Iris pigment epithelial cell (primary cell): Measurements from ENCODE around the gene TGFBR3.

Experiments used
- DNase-seq: peaks from one replicate; pipeline ENCODE4 v3.0.0-alpha.2; 2011; ENCODE audit warnings: low read depth

Gene TGFBR3

GRCh38 chr1:91777630-91778300 lies 108.2 kb downstream of the TGFBR3 start:
- no peak for DNase-seq

- DNase-seq = no peak
Observed at GRCh38 chr1:91777196-91777595, 108.8 kb downstream of the TGFBR3 start.

GRCh38 chr1:91776068-91776794 lies 109.7 kb downstream of the TGFBR3 start:
- DNase-seq = no peak

- no peak for DNase-seq
Observed at GRCh38 chr1:91775227-91775626, 110.7 kb downstream of the TGFBR3 start.

GRCh38 chr1:91774520-91775203 lies 111.3 kb downstream of the TGFBR3 start:
- DNase-seq = peak; percentile 86

- DNase-seq = no peak
Observed at GRCh38 chr1:91771717-91772116, 114.2 kb downstream of the TGFBR3 start.

- no peak for DNase-seq
Observed at GRCh38 chr1:91770667-91771268, 115.2 kb downstream of the TGFBR3 start.

GRCh38 chr1:91769742-91770141 lies 116.2 kb downstream of the TGFBR3 start:
- DNase-seq = no peak

GRCh38 chr1:91768786-91769725 lies 116.9 kb downstream of the TGFBR3 start:
- peak; percentile 75 for DNase-seq

GRCh38 chr1:91768120-91768519 lies 117.8 kb downstream of the TGFBR3 start:
- no peak for DNase-seq

- DNase-seq = no peak
Observed at GRCh38 chr1:91766883-91767282, 119.1 kb downstream of the TGFBR3 start.

GRCh38 chr1:91765880-91766443 lies 120.0 kb downstream of the TGFBR3 start:
- DNase-seq = peak; percentile 36

- DNase-seq = no peak
Observed at GRCh38 chr1:91765293-91765692, 120.7 kb downstream of the TGFBR3 start.

GRCh38 chr1:91764471-91765115 lies 121.4 kb downstream of the TGFBR3 start:
- no peak for DNase-seq

GRCh38 chr1:91763252-91763651 lies 122.7 kb downstream of the TGFBR3 start:
- peak; percentile 39 for DNase-seq

- no peak for DNase-seq
Observed at GRCh38 chr1:91761295-91761721, 124.6 kb downstream of the TGFBR3 start.

GRCh38 chr1:91760512-91760911 lies 125.4 kb downstream of the TGFBR3 start:
- DNase-seq = no peak

- no peak for DNase-seq
Observed at GRCh38 chr1:91759076-91759475, 126.9 kb downstream of the TGFBR3 start.

GRCh38 chr1:91757763-91758460 lies 128.0 kb downstream of the TGFBR3 start:
- peak; percentile 79 for DNase-seq

- DNase-seq = no peak
Observed at GRCh38 chr1:91755702-91756287, 130.2 kb downstream of the TGFBR3 start.
